Measurements from ENCODE around the gene CSNK1E. TPM values are rescaled to one million over a fixed set of nuclear protein-coding genes. Genes with fewer than 3 reads are reported as not detected.
A peak's percentile ranks its signal among the peaks of the same experiment; 100 is the strongest.

CSNK1E gene
- total and polyA plus RNA-seq, 7 donors: 33.4 to 193 (median 50.1) TPM

GRCh38 chr22:38243007-38243765 is 74.0 kb downstream of the CSNK1E start:
- WGBS, 3 donors: 39 to 62% (median 44%) methylated on average over 19 to 20 of the region's 20 CpGs
- Histone ChIP-seq H3K27ac (peak overlapping the region; percentile 16), H3K9me3 (no peaks in the 10 kb centered on the region), H3K4me1 (peaks cover 44% of the 10 kb centered on the region), H3K27me3 (ENCODE audit: insufficient read depth in 3 of 3, low read length in 2 of 3) (no peaks in the 10 kb centered on the region), H3K36me3 (ENCODE audit: insufficient read depth in 1 of 2, low read depth in 1 of 2) (peaks cover 0 to 42% of the 10 kb centered on the region in 2 donors), H3K4me3 (no peak overlapping the region)
- ATAC-seq (peak in 1 of 4 donors; percentile 4), DNase-seq (peak in 1 of 2 donors; percentile 71)
- intact Hi-C loops (cut with DNase I): no loop called here
- TF ChIP-seq, protein P1, sequence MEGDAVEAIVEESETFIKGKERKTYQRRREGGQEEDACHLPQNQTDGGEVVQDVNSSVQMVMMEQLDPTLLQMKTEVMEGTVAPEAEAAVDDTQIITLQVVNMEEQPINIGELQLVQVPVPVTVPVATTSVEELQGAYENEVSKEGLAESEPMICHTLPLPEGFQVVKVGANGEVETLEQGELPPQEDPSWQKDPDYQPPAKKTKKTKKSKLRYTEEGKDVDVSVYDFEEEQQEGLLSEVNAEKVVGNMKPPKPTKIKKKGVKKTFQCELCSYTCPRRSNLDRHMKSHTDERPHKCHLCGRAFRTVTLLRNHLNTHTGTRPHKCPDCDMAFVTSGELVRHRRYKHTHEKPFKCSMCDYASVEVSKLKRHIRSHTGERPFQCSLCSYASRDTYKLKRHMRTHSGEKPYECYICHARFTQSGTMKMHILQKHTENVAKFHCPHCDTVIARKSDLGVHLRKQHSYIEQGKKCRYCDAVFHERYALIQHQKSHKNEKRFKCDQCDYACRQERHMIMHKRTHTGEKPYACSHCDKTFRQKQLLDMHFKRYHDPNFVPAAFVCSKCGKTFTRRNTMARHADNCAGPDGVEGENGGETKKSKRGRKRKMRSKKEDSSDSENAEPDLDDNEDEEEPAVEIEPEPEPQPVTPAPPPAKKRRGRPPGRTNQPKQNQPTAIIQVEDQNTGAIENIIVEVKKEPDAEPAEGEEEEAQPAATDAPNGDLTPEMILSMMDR (IDR thresholded peaks at IDR 0.05): no peak

DNA sequence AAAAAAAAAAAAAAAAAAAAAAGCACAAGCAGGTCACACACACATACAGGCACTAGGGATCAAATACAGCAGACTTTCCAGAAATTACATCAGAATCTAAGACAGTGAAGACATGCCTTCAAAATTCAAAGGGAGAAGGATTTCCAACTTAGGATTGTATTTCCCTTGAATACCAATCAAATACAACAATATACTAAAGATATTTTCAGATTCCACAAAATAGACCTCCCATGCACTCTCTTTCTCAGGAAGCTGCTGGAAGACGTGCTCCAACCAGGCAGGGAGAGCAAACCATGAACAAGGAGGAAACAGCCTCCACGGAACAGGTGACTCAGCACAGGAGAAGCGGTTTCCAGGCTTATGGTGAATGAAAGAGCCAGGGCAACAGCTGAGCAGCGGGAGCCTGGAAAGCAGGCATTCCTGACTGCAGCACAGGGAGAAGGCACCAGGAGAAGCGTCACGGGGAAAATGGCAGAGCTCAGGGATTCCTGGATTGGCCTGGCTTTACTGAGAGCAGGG is 76.4 kb downstream of the CSNK1E start:
- Histone ChIP-seq H3K27me3 (ENCODE audit: insufficient read depth in 3 of 3, low read length in 2 of 3) (no peaks in the 10 kb centered on the region), H3K4me1 (peaks cover 45% of the 10 kb centered on the region), H3K9me3 (no peaks in the 10 kb centered on the region), H3K27ac (peak overlapping the region; percentile 67), H3K36me3 (ENCODE audit: insufficient read depth in 1 of 2, low read depth in 1 of 2) (peaks cover 0 to 22% of the 10 kb centered on the region in 2 donors), H3K4me3 (no peak overlapping the region)
- WGBS, 3 donors: 20 to 28% (median 21%) methylated on average over 6 of the region's 6 CpGs
- intact Hi-C loops (cut with DNase I): no loop called here
- ATAC-seq (peak; percentile 83 to 88 (median 85)), DNase-seq (peak; percentile 60 to 77)
- TF ChIP-seq, protein P1 (IDR thresholded peaks at IDR 0.05): no peak

Other genes with a start within 250 kb of the CSNK1E start
- gene SLC16A8, start 233.2 kb downstream of the CSNK1E start, total RNA-seq: under 1 TPM in 1 of 4 donors, not detected in 3; 0.23 TPM
- gene SLC16A8, start 233.2 kb downstream of the CSNK1E start, polyA plus RNA-seq: 1 to 10 TPM in 1 of 3 donors, under 1 TPM in 2; 0.25 to 1.0 (median 0.33) TPM
- under 1 TPM in 3 of 4 donors, not detected in 1; 0.26 to 0.71 (median 0.56) TPM for gene BAIAP2L2, start 206.7 kb downstream of the CSNK1E start, total RNA-seq
- 1 to 10 TPM in 1 of 3 donors, under 1 TPM in 2; 0.23 to 5.1 (median 0.55) TPM for gene BAIAP2L2, start 206.7 kb downstream of the CSNK1E start, polyA plus RNA-seq
- 10 to 100 TPM in 2 of 4 donors, 1 to 10 TPM in 2; 8.5 to 17.4 (median 11.4) TPM for gene PLA2G6, start 135.6 kb downstream of the CSNK1E start, total RNA-seq
- gene PLA2G6, start 135.6 kb downstream of the CSNK1E start, polyA plus RNA-seq: 1 to 10 TPM; 4.5 to 7.1 (median 7.1) TPM
- gene MAFF, start 115.4 kb downstream of the CSNK1E start, total RNA-seq: 10 to 100 TPM in 3 of 4 donors, 1 to 10 TPM in 1; 5.7 to 63.8 (median 39.5) TPM
- gene MAFF, start 115.4 kb downstream of the CSNK1E start, polyA plus RNA-seq: 100 to 1,000 TPM in 1 of 3 donors, 10 to 100 TPM in 2; 23.6 to 118 (median 26.9) TPM
- 10 to 100 TPM; 23.2 to 40.3 (median 30.3) TPM for gene TMEM184B, start 44.4 kb downstream of the CSNK1E start, total RNA-seq
- gene TMEM184B, start 44.4 kb downstream of the CSNK1E start, polyA plus RNA-seq: 10 to 100 TPM; 13.6 to 28.2 (median 24.8) TPM
- not detected for gene KCNJ4, start 137.8 kb upstream of the CSNK1E start, total RNA-seq
- under 1 TPM in 1 of 3 donors, not detected in 2; 0.01 TPM for gene KCNJ4, start 137.8 kb upstream of the CSNK1E start, polyA plus RNA-seq
- gene KDELR3, start 150.7 kb upstream of the CSNK1E start, total RNA-seq: 1 to 10 TPM in 2 of 4 donors, under 1 TPM in 2; 0.80 to 1.9 (median 1.2) TPM
- 1 to 10 TPM in 1 of 3 donors, under 1 TPM in 2; 0.53 to 1.1 (median 0.75) TPM for gene KDELR3, start 150.7 kb upstream of the CSNK1E start, polyA plus RNA-seq
- 100 to 1,000 TPM; 127 to 173 (median 150) TPM for gene DDX17, start 188.9 kb upstream of the CSNK1E start, total RNA-seq
- 10 to 100 TPM; 41.4 to 87.7 (median 49.5) TPM for gene DDX17, start 188.9 kb upstream of the CSNK1E start, polyA plus RNA-seq

All from psoas muscle (tissue), 8 donors.